Thyroid gland (tissue), 4 donors: ENCODE measurements around the gene PCK2. TPM values are rescaled to one million over a fixed set of nuclear protein-coding genes. Genes with fewer than 3 reads are reported as not detected.

Source experiments
- DNase-seq, 2 donors: peaks; one replicate each; pipeline ENCODE4 v3.0.0-alpha.2; 2019
- H3K27ac ChIP-seq, 3 donors: fragments of 200-600 bp; sonication (generic); 1 replicate in 2 of 3; 2 replicates in 1 of 3; pipeline ENCODE4 v1.5.1; 2016 to 2019; ENCODE audit warnings: mild to moderate bottlenecking in 1 of 3, moderate library complexity in 1 of 3
- H3K27me3 ChIP-seq: fragments of 200-600 bp; sonication (generic); one replicate; pipeline ENCODE4 v1.5.1; 2019
- H3K36me3 ChIP-seq, 2 donors: fragments of 200-600 bp; sonication (generic); one replicate each; pipeline ENCODE4 v1.5.1; 2016 to 2019
- H3K4me1 ChIP-seq, 2 donors: fragments of 200-600 bp; sonication (generic); one replicate each; pipeline ENCODE4 v1.5.1; 2017 to 2019
- H3K4me3 ChIP-seq, 3 donors: fragments of 200-600 bp; sonication (generic); replicated peaks in 1 of 3; 1 replicate in 2 of 3; 2 replicates in 1 of 3; pipeline ENCODE4 v1.5.1; 2016; ENCODE audit warnings: mild to moderate bottlenecking in 1 of 3
- H3K9me3 ChIP-seq: fragments of 200-600 bp; sonication (generic); one replicate; pipeline ENCODE4 v1.5.1; 2017
- CTCF ChIP-seq, 6 experiments: fragments of 200-600 bp in 3 of 6; fragments of 450-650 bp in 3 of 6; sonication (generic) in 3 of 6; IDR thresholded peaks; one replicate each; pipeline ENCODE4 v1.5.1; 2016 to 2019; ENCODE audit warnings: antibody characterized with exemption in 6 of 6, mild to moderate bottlenecking in 2 of 6, inconsistent platforms in 1 of 6, moderate library complexity in 1 of 6
- POLR2A ChIP-seq, 2 donors: fragments of 450-650 bp; IDR thresholded peaks; one replicate each; pipeline ENCODE4 v1.6.1; 2017; ENCODE audit warnings: antibody characterized with exemption in 2 of 2, mild to moderate bottlenecking in 2 of 2, moderate library complexity in 1 of 2
- WGBS, 2 donors: methylation state at CpG; one replicate each; pipeline ENCODE4 v1.1.5; 2017; 5-methylcytosine and 5-hydroxymethylcytosine counted together
- intact Hi-C: fragments of 100-400 bp; cut with DNase I; formaldehyde crosslinking; loops from one replicate; pipeline ENCODE4 v1.15.1; 2023
- total RNA-seq, 4 donors: library from RNA; depleted of rRNA; stranded (reverse); fragments of >200 nt; gene quantifications; one replicate each; pipeline ENCODE4 v1.2.3, GENCODE V29; 2016

The PCK2 gene
- total RNA-seq, 4 donors from 2014 or later: 29.8 to 47.4 (median 39.3) TPM

- intact Hi-C loops: no loop called here
- H3K9me3 ChIP-seq: no peaks in the 10 kb centered on the region
- H3K36me3 ChIP-seq: peaks cover 0 to 13% of the 10 kb centered on the region in 2 donors
- TF ChIP-seq POLR2A (IDR thresholded peaks at IDR 0.05): no peak
- no peak for TF ChIP-seq CTCF (IDR thresholded peaks at IDR 0.05)
- no peaks in the 10 kb centered on the region for H3K27me3 ChIP-seq
- peaks cover 10 to 29% of the 10 kb centered on the region in 2 donors for H3K4me1 ChIP-seq
- H3K27ac ChIP-seq: no peak overlapping the region
- H3K4me3 ChIP-seq: no peak overlapping the region
- DNase-seq: no peak
- WGBS, 2 donors: 98 to 99% methylated on average over 6 to 7 of the region's 8 CpGs
These were observed 2.6 kb downstream of the PCK2 start for GRCh38 chr14:24096545-24097181.

- no peak for DNase-seq
- H3K4me3 ChIP-seq: no peak overlapping the region
- WGBS, 2 donors: 88 to 99% methylated on average over 10 to 15 of the region's 16 CpGs
- H3K27ac ChIP-seq: no peak overlapping the region
- TF ChIP-seq CTCF (IDR thresholded peaks at IDR 0.05) (no peak), POLR2A (IDR thresholded peaks at IDR 0.05) (no peak)
- intact Hi-C loops: no loop called here
- H3K36me3 ChIP-seq: peaks cover 0 to 18% of the 10 kb centered on the region in 2 donors
- no peaks in the 10 kb centered on the region for H3K9me3 ChIP-seq
- H3K4me1 ChIP-seq: peaks cover 10 to 17% of the 10 kb centered on the region in 2 donors
- no peaks in the 10 kb centered on the region for H3K27me3 ChIP-seq
These were observed 4.3 kb downstream of the PCK2 start for GRCh38 chr14:24098229-24098926.

GRCh38 chr14:24098927-24099813, 5.1 kb downstream of the PCK2 start:
- intact Hi-C loops: no loop called here
- TF ChIP-seq POLR2A (IDR thresholded peaks at IDR 0.05) (no peak), CTCF (IDR thresholded peaks at IDR 0.05) (no peak)
- Histone ChIP-seq H3K4me1 (peaks cover 10 to 13% of the 10 kb centered on the region in 2 donors), H3K27me3 (no peaks in the 10 kb centered on the region), H3K27ac (no peak overlapping the region), H3K4me3 (no peak overlapping the region), H3K9me3 (no peaks in the 10 kb centered on the region), H3K36me3 (peaks cover 0 to 18% of the 10 kb centered on the region in 2 donors)
- 95% methylated on average over 5 to 7 of the region's 17 CpGs for WGBS, 2 donors
- peak; percentile 15 to 26 for DNase-seq

- no peaks in the 10 kb centered on the region for H3K27me3 ChIP-seq
- H3K36me3 ChIP-seq: peaks cover 0 to 18% of the 10 kb centered on the region in 2 donors
- peaks cover 5 to 6% of the 10 kb centered on the region in 2 donors for H3K4me1 ChIP-seq
- H3K27ac ChIP-seq: no peak overlapping the region
- 87 to 93% methylated on average over 4 of the region's 4 CpGs for WGBS, 2 donors
- no peak for DNase-seq
- H3K4me3 ChIP-seq: no peak overlapping the region
- intact Hi-C loops: no loop called here
- no peaks in the 10 kb centered on the region for H3K9me3 ChIP-seq
- TF ChIP-seq CTCF (IDR thresholded peaks at IDR 0.05) (no peak), POLR2A (IDR thresholded peaks at IDR 0.05) (no peak)
These were observed 6.3 kb downstream of the PCK2 start for GRCh38 chr14:24100197-24100981.
